HUES6 (cell line): Measurements from ENCODE around the gene KCNB1.

Experiments
- H3K27ac ChIP-seq: 2 replicates; pipeline ENCODE4 v1.7.0; 2013; ENCODE audit warnings: low read depth, mild to moderate bottlenecking, low read length, inconsistent platforms
- H3K27me3 ChIP-seq: 2 replicates; pipeline ENCODE4 v1.6.1; 2013; ENCODE audit warnings: low read length; ENCODE audit not compliant: control insufficient read depth, insufficient read depth
- H3K36me3 ChIP-seq: 2 replicates; pipeline ENCODE4 v1.6.1; 2013; ENCODE audit warnings: low read length; ENCODE audit not compliant: control insufficient read depth, insufficient read depth
- H3K4me1 ChIP-seq: 2 replicates; pipeline ENCODE4 v1.6.1; 2013; ENCODE audit warnings: low read length; ENCODE audit not compliant: control insufficient read depth, insufficient read depth
- H3K4me3 ChIP-seq: 2 replicates; pipeline ENCODE4 v1.5.1; 2013; ENCODE audit warnings: low read depth, low read length
- H3K9ac ChIP-seq: one replicate; pipeline ENCODE4 v1.6.1; 2013; ENCODE audit warnings: mild to moderate bottlenecking, low read length
- H3K9me3 ChIP-seq: 2 replicates; pipeline ENCODE4 v1.6.1; 2013; ENCODE audit warnings: low read depth, low read length; ENCODE audit not compliant: control insufficient read depth, insufficient read depth

KCNB1 gene

GRCh38 chr20:49338061-49338460 is 144.4 kb downstream of the KCNB1 start:
- H3K4me3 ChIP-seq: no peak overlapping the region
- H3K9ac ChIP-seq: no peak overlapping the region
- H3K9me3 ChIP-seq: no peaks in the 10 kb centered on the region
- no peaks in the 10 kb centered on the region for H3K27me3 ChIP-seq
- H3K36me3 ChIP-seq: no peaks in the 10 kb centered on the region
- peaks cover 2% of the 10 kb centered on the region; the same call in 1 of the 2 replicates for H3K4me1 ChIP-seq
- H3K27ac ChIP-seq: no peak overlapping the region

DNA sequence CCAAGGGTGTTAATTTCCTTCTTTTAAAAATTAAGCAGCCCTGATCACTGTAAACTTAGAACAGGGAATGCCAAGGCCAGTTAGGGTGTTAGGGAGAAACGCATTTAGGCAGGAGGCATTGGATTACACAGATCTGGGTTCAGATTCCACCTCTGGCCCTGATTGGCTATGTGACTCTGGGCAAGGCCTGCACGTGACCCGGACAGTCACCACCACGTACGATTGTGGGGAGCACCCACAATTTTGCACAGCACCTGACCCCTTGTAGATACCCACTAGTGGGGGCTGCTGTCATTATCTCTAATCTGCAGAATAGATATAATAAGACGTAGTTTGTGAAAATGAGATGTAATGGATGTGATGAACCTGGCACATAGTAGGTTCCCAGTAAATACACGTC is 145.1 kb downstream of the KCNB1 start:
- Histone ChIP-seq H3K27me3 (no peaks in the 10 kb centered on the region), H3K27ac (no peak overlapping the region), H3K9ac (no peak overlapping the region), H3K36me3 (no peaks in the 10 kb centered on the region), H3K9me3 (no peaks in the 10 kb centered on the region), H3K4me3 (no peak overlapping the region), H3K4me1 (no peaks in the 10 kb centered on the region)

- Histone ChIP-seq H3K36me3 (no peaks in the 10 kb centered on the region), H3K4me1 (no peaks in the 10 kb centered on the region), H3K27me3 (no peaks in the 10 kb centered on the region), H3K9ac (no peak overlapping the region), H3K27ac (no peak overlapping the region), H3K9me3 (no peaks in the 10 kb centered on the region), H3K4me3 (no peak overlapping the region)
Observed at GRCh38 chr20:49336786-49337185, 145.7 kb downstream of the KCNB1 start.

DNA sequence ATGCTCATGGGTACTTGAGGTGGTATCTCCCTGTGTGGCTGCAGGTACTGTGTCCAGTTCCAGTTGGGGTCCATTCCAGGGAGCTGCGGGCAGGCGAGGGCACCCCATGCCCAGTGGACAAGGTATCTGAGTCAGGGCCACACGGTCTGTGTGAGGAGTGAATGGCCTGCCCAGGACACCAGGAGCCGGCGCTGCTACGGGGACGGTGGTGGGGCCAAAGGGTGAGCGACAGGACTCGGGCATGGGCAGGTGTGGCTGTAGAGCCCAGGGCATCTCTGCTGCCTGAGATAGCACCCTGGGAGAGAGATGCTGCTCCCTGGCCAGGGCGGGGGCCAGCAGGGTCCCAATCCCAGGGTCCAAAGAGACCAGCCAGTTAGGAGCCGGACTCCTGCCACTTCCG is 147.0 kb downstream of the KCNB1 start:
- Histone ChIP-seq H3K9me3 (no peaks in the 10 kb centered on the region), H3K27me3 (no peaks in the 10 kb centered on the region), H3K9ac (no peak overlapping the region), H3K4me3 (no peak overlapping the region), H3K27ac (no peak overlapping the region), H3K36me3 (no peaks in the 10 kb centered on the region), H3K4me1 (no peaks in the 10 kb centered on the region)

DNA sequence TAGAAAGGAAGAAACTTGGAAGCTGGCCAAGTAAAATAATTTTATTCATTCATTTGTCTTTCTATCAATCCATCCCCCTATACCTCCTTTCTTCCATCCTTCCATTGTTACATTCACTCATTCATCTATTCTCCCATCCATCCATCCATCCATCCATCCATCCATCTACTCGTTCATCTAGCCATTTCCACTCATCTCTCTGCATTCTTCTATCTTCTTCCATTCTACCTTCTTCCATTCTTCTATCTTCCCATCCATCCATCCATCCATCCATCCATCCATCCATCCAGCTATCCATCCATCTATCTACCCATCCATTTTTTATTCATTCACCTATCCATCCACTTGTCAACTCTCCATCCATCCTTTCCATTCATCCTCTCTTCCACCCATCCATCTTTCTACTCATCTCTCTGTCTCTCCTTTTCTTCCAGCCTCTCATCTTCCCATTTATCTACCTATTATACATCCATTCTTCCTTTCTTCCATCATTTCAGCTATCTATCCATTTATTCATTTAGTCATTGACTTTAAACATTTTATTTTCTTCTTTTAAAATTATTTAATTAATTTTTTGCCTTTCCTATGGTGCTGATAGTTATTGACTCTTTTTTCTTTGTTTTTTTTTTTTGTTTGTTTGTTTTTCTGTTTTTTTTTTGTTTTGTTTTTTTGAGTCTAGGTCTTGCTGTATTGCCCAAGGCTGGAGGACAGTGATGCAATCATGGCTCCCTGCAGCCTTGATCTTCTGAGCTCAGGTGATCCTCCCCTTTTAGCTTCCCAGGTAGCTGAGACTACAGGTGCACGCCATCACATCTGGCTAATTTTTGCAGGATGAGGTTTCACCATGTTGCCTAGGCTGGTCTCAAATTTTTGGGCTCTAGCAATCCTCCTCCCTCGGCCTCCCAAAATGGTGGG is 151.5 kb downstream of the KCNB1 start:
- Histone ChIP-seq H3K27me3 (no peaks in the 10 kb centered on the region), H3K27ac (no peak overlapping the region), H3K9me3 (no peaks in the 10 kb centered on the region), H3K9ac (no peak overlapping the region), H3K4me3 (no peak overlapping the region), H3K36me3 (no peaks in the 10 kb centered on the region), H3K4me1 (peaks cover under 1% of the 10 kb centered on the region)

DNA sequence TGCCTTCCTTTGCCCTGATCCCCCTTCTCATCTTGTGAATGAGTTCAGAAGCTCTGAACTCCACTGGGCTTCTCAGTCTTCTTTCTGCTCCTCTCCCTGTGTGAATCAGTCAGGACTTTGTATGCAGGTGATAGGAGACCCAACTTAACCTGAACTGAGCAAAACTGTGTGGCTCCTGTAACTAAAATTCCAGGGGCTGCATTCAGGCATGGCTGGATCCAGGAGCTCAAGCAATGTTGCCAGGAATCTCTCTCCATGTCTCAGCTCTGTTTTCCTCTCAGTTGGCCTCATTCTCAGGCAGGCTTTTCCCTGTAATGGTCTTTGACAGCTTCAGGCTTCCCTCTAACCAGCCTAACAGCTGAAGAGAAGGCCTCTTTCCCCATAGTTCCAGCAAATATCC is 153.7 kb downstream of the KCNB1 start:
- Histone ChIP-seq H3K9ac (no peak overlapping the region), H3K36me3 (no peaks in the 10 kb centered on the region), H3K27ac (no peak overlapping the region), H3K9me3 (no peaks in the 10 kb centered on the region), H3K27me3 (no peaks in the 10 kb centered on the region), H3K4me1 (peaks cover 11% of the 10 kb centered on the region), H3K4me3 (no peak overlapping the region)

- Histone ChIP-seq H3K9ac (no peak overlapping the region), H3K27me3 (no peaks in the 10 kb centered on the region; the same call in 1 of the 2 replicates), H3K4me1 (peaks cover 12% of the 10 kb centered on the region), H3K27ac (no peak overlapping the region), H3K36me3 (no peaks in the 10 kb centered on the region), H3K9me3 (no peaks in the 10 kb centered on the region), H3K4me3 (no peak overlapping the region)
Observed at GRCh38 chr20:49326026-49326425, 156.4 kb downstream of the KCNB1 start.

- Histone ChIP-seq H3K4me1 (peaks cover 18% of the 10 kb centered on the region), H3K9ac (no peak overlapping the region), H3K27me3 (peaks cover 9% of the 10 kb centered on the region), H3K4me3 (no peak overlapping the region), H3K9me3 (no peaks in the 10 kb centered on the region), H3K36me3 (no peaks in the 10 kb centered on the region), H3K27ac (no peak overlapping the region)
Observed at GRCh38 chr20:49324306-49324705, 158.2 kb downstream of the KCNB1 start.

- no peak overlapping the region for H3K27ac ChIP-seq
- H3K4me1 ChIP-seq: peaks cover 19% of the 10 kb centered on the region
- no peaks in the 10 kb centered on the region for H3K9me3 ChIP-seq
- no peak overlapping the region for H3K4me3 ChIP-seq
- H3K27me3 ChIP-seq: peaks cover 15% of the 10 kb centered on the region
- H3K36me3 ChIP-seq: no peaks in the 10 kb centered on the region
- peak overlapping the region; percentile 50 for H3K9ac ChIP-seq
Observed at GRCh38 chr20:49323622-49324238, 158.7 kb downstream of the KCNB1 start.

DNA sequence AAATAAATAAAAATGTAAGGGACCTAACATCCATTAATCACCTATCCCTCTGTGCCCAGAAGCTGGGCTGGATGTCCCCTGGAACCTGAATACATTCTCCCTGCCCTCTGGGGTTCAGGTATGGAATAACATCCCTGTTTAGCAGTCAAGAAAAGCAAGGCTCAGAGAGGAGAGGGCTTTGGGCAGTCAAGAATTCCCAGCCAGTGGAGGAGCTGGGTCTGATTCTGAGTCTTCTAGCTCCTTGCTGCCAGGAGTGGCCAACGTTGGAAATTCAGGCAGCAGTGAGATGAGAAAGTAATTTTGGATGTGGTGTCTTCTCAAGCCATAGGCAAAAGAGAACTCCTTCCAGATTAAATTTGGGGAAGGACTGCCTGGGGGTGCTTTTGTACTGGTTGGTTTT is 162.0 kb downstream of the KCNB1 start:
- H3K9ac ChIP-seq: no peak overlapping the region
- peaks cover 7% of the 10 kb centered on the region; the same call in 1 of the 2 replicates for H3K9me3 ChIP-seq
- H3K27me3 ChIP-seq: peaks cover 47% of the 10 kb centered on the region
- no peak overlapping the region for H3K27ac ChIP-seq
- H3K4me1 ChIP-seq: peaks cover 14% of the 10 kb centered on the region
- H3K4me3 ChIP-seq: no peak overlapping the region
- no peaks in the 10 kb centered on the region for H3K36me3 ChIP-seq

DNA sequence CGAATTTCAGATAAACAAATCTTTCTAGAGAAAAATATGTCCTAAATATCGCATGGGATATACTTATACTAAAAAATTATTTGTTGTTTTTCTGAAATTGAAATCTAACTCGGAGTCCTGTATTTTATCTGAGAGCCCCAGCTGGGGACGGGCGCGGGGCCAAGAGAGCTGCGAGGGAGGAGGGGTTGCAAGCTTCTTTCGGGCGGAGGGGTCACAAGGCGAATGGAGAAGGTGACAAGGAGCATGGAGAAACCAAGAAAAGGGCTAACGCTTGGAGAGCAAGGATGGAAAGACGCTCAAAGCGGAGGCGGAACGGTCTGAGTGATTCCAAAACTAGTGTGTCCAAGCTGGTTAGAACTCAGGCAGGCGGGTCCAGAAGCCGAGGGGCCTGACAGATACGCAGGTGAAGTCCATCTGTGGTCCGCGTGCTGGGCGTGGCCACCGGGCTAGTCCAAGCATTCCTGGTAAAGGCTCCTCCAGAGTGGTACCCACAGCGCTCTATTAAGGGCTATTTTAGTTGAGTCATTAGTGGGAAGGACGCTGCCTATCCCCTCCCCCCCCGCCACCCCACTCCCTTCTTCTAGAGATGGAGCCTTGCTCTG is 163.2 kb downstream of the KCNB1 start:
- H3K4me1 ChIP-seq: peaks cover 13% of the 10 kb centered on the region
- H3K4me3 ChIP-seq: peak overlapping the region; percentile 65
- peaks cover 7% of the 10 kb centered on the region; the same call in 1 of the 2 replicates for H3K9me3 ChIP-seq
- no peaks in the 10 kb centered on the region for H3K36me3 ChIP-seq
- no peak overlapping the region for H3K27ac ChIP-seq
- H3K27me3 ChIP-seq: peaks cover 48% of the 10 kb centered on the region
- no peak overlapping the region for H3K9ac ChIP-seq
